ENCODE results near the gene RNF150. TPM values are rescaled to one million over a fixed set of nuclear protein-coding genes. Genes with fewer than 3 reads are reported as not detected.
A peak's percentile ranks its signal among the peaks of the same experiment; 100 is the strongest.

RNF150 gene
- total and polyA plus RNA-seq, 8 donors, result 0.31 to 88.1 (median 8.3) TPM

- Histone ChIP-seq H3K27me3 (no peaks in the 10 kb centered on the region), H3K4me1 (peaks cover 0 to 26% (median 12%) of the 10 kb centered on the region in 4 donors), H3K9me3 (peaks cover 0 to 7% (median 0%) of the 10 kb centered on the region in 4 donors), H3K36me3 (no peaks in the 10 kb centered on the region), H3K27ac (no peak overlapping the region), H3K4me3 (no peak overlapping the region)
- no peak for TF ChIP-seq POLR2AphosphoS5 (IDR thresholded peaks at IDR 0.05)
- TF ChIP-seq EP300 (IDR thresholded peaks at IDR 0.05), result no peak
- TF ChIP-seq POLR2A (IDR thresholded peaks at IDR 0.05), result no peak
- TF ChIP-seq CTCF (IDR thresholded peaks at IDR 0.05), result no peak
- DNase-seq, result no peak
- intact Hi-C loops (cut with DNase I; ENCODE audit: low total_unique reads), result no loop called here
These were observed 95.8 kb downstream of the RNF150 start for GRCh38 chr4:141037446-141037845.

DNA sequence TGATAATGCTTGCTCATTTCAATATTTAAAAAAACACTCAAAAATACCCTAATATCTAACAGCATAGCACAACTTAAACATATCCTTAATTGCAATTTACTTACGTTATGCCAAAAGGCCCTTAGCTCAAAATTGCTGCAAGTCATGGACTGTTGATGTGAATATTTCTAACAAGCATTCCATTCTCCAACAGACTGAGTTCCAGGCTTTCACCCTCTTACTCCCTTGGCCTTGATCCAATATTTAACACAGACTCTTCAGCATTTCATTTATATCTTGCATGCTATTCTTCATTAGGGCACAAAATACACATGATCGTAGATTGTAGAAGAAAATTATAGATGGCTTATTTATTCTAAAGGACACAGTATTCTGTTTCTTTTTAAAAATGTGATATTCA lies 96.5 kb downstream of the RNF150 start:
- Histone ChIP-seq H3K36me3 (no peaks in the 10 kb centered on the region), H3K27ac (no peak overlapping the region), H3K27me3 (no peaks in the 10 kb centered on the region), H3K4me1 (peaks cover 0 to 26% (median 12%) of the 10 kb centered on the region in 4 donors), H3K4me3 (no peak overlapping the region), H3K9me3 (peaks cover 0 to 7% (median 0%) of the 10 kb centered on the region in 4 donors)
- no peak for TF ChIP-seq CTCF (IDR thresholded peaks at IDR 0.05)
- TF ChIP-seq POLR2AphosphoS5 (IDR thresholded peaks at IDR 0.05), result no peak
- no peak for TF ChIP-seq EP300 (IDR thresholded peaks at IDR 0.05)
- intact Hi-C loops (cut with DNase I; ENCODE audit: low total_unique reads), result no loop called here
- WGBS, 5 donors, result 45 to 72% (median 63%) methylated on average over 2 of the region's 2 CpGs
- peak in 1 of 2 donors; percentile 34 for DNase-seq

DNA sequence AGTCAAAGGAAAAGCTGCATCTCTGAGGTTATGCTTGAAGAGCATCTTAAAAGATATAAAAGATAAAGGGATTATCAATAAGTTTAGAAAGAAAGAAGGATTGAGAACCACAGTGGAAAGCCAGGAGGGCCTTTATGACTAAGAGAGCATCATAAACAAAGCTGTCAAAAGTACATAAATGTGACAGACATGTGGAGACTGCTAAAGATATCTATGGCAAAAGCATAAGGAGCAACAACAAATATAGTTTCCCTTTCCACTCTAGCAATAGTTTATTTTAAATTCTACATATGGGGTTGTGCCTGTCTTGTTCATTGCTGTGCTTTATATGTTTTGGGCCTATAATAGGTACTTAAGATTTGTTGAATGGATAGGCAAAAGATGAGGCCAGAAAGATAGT lies 97.3 kb downstream of the RNF150 start:
- peaks cover 0 to 7% (median 0%) of the 10 kb centered on the region in 4 donors for H3K9me3 ChIP-seq
- H3K4me1 ChIP-seq, result peaks cover 0 to 19% (median 8%) of the 10 kb centered on the region in 4 donors
- intact Hi-C loops (cut with DNase I; ENCODE audit: low total_unique reads), result no loop called here
- no peak overlapping the region for H3K4me3 ChIP-seq
- TF ChIP-seq POLR2AphosphoS5 (IDR thresholded peaks at IDR 0.05) (no peak), CTCF (IDR thresholded peaks at IDR 0.05) (no peak), POLR2A (IDR thresholded peaks at IDR 0.05) (no peak), EP300 (IDR thresholded peaks at IDR 0.05) (no peak)
- no peak overlapping the region for H3K27ac ChIP-seq
- H3K36me3 ChIP-seq, result no peaks in the 10 kb centered on the region
- H3K27me3 ChIP-seq, result no peaks in the 10 kb centered on the region
- no peak for DNase-seq

DNA sequence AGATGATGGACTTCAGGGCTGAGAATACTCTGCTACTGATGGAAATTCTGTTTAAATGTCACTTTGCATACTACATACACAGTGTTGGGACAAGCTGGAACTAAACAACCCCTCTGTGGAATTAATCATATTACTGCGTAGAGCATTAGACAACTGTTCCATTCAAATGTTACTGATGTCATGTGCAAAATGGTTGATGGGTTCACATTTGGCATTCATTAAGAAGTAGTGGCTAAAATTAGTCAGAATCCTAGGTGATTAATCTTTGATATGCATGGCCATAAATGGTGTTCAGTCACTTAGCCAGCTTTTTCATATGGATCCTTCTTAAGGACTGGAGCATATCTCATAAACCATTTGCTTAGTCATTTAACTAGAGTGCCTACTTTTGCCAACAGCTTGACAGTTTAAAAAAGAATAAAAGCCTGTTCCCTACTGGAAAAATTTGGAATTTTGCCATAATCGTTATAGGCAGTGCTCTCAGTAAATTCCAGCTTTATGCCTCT lies 105.2 kb downstream of the RNF150 start:
- Histone ChIP-seq H3K27me3 (no peaks in the 10 kb centered on the region), H3K4me1 (peaks cover 0 to 10% (median 3%) of the 10 kb centered on the region in 4 donors), H3K27ac (peak overlapping the region in 2 of 5 donors; percentile 32 to 63), H3K4me3 (no peak overlapping the region), H3K9me3 (no peaks in the 10 kb centered on the region), H3K36me3 (no peaks in the 10 kb centered on the region)
- DNase-seq, result peak in 1 of 2 donors; percentile 75
- intact Hi-C loops (cut with DNase I; ENCODE audit: low total_unique reads), result no loop called here
- no peak for TF ChIP-seq CTCF (IDR thresholded peaks at IDR 0.05)
- no peak for TF ChIP-seq EP300 (IDR thresholded peaks at IDR 0.05)
- TF ChIP-seq POLR2A (IDR thresholded peaks at IDR 0.05), result no peak
- peak in 2 of 3 donors; percentile 25 to 81 for TF ChIP-seq POLR2AphosphoS5 (IDR thresholded peaks at IDR 0.05)
- 45 to 60% (median 57%) methylated on average over 2 of the region's 2 CpGs for WGBS, 5 donors

Data from stomach (tissue), 9 donors.